GM23338 (cell line): ENCODE measurements around the gene IL31. TPM values are rescaled to one million over a fixed set of nuclear protein-coding genes. Genes with fewer than 3 reads are reported as not detected.

Experiments
- ATAC-seq: fragments of 200-7000 bp; cut with Tn5 transposase; 3 replicates; pipeline ENCODE4 v1.9.1; 2020
- DNase-seq: peaks from one replicate; pipeline ENCODE4 v3.0.0-alpha.2; 2015; ENCODE audit warnings: low spot score
- H2AFZ ChIP-seq: fragments of 200-600 bp; sonication (generic); 2 replicates; pipeline ENCODE4 v1.8.0; 2016; ENCODE audit warnings: antibody characterized with exemption, mild to moderate bottlenecking, moderate library complexity
- H3F3A ChIP-seq: fragments of 200-600 bp; sonication (generic); replicated peaks from 2 replicates; pipeline ENCODE4 v1.8.0; 2017; ENCODE audit warnings: antibody characterized with exemption, mixed run types, low read depth
- H3K27ac ChIP-seq: fragments of 200-600 bp; sonication (generic); 2 replicates; pipeline ENCODE4 v1.6.1; 2016; ENCODE audit warnings: low read depth
- H3K27me3 ChIP-seq: fragments of 200-600 bp; sonication (generic); 2 replicates; pipeline ENCODE4 v1.8.0; 2016; ENCODE audit warnings: mild to moderate bottlenecking, mixed run types, moderate library complexity; ENCODE audit not compliant: insufficient read depth
- H3K36me3 ChIP-seq: fragments of 200-600 bp; sonication (generic); 2 replicates; pipeline ENCODE4 v1.8.0; 2016; ENCODE audit warnings: mild to moderate bottlenecking; ENCODE audit not compliant: insufficient read depth
- H3K4me1 ChIP-seq: fragments of 200-600 bp; sonication (generic); 2 replicates; pipeline ENCODE4 v1.8.0; 2016; ENCODE audit warnings: mild to moderate bottlenecking, moderate library complexity; ENCODE audit not compliant: insufficient read depth
- H3K4me2 ChIP-seq: fragments of 200-600 bp; sonication (generic); 2 replicates; pipeline ENCODE4 v1.7.1; 2017; ENCODE audit warnings: mixed run types
- H3K4me3 ChIP-seq: fragments of 200-600 bp; sonication (generic); 2 replicates; pipeline ENCODE4 v1.6.1; 2016; ENCODE audit warnings: mixed run types
- H3K79me2 ChIP-seq: fragments of 200-600 bp; sonication (generic); replicated peaks from 2 replicates; pipeline ENCODE4 v1.8.0; 2017; ENCODE audit warnings: mild to moderate bottlenecking; ENCODE audit not compliant: insufficient read depth
- H3K9me2 ChIP-seq: fragments of 200-600 bp; sonication (generic); 2 replicates; pipeline ENCODE4 v1.8.0; 2017; ENCODE audit not compliant: insufficient read depth
- H4K20me1 ChIP-seq: fragments of 200-600 bp; sonication (generic); replicated peaks from 2 replicates; pipeline ENCODE4 v1.8.0; 2017; ENCODE audit warnings: mild to moderate bottlenecking; ENCODE audit not compliant: insufficient read depth
- H3K27ac Mint-ChIP-seq: 2 replicates; pipeline ENCODE4 v1.8.0; 2020; ENCODE audit warnings: inconsistent platforms, mild to moderate bottlenecking, moderate library complexity, mixed read lengths
- H3K27me3 Mint-ChIP-seq: 3 replicates; pipeline ENCODE4 v1.8.0; 2022; ENCODE audit warnings: low read depth, mild to moderate bottlenecking, moderate library complexity, mixed read lengths, inconsistent platforms; ENCODE audit not compliant: insufficient read depth, poor library complexity
- H3K36me3 Mint-ChIP-seq: 3 replicates; pipeline ENCODE4 v1.8.0; 2021; ENCODE audit warnings: low read depth, mild to moderate bottlenecking, inconsistent platforms, moderate library complexity, mixed read lengths
- H3K4me1 Mint-ChIP-seq: 3 replicates; pipeline ENCODE4 v1.8.0; 2020; ENCODE audit warnings: mild to moderate bottlenecking, inconsistent platforms, mixed read lengths
- H3K4me3 Mint-ChIP-seq: 3 replicates; pipeline ENCODE4 v1.8.0; 2021; ENCODE audit warnings: moderate library complexity, mild to moderate bottlenecking, inconsistent platforms, mixed read lengths
- H3K9me3 Mint-ChIP-seq: 3 replicates; pipeline ENCODE4 v1.8.0; 2020; ENCODE audit warnings: moderate library complexity, mild to moderate bottlenecking, inconsistent platforms, mixed read lengths
- CREB1 ChIP-seq: fragments of 250-450 bp; sonication (Bioruptor Pico); IDR thresholded peaks from 2 replicates; pipeline ENCODE4 v1.5.0; 2020; ENCODE audit warnings: low read depth, mild to moderate bottlenecking, moderate library complexity
- ETS1 ChIP-seq: IDR thresholded peaks from 2 replicates; pipeline ENCODE4 v1.6.1; 2016; ENCODE audit warnings: antibody characterized with exemption
- EZH2 ChIP-seq: fragments of 200-600 bp; sonication (generic); IDR thresholded peaks from one replicate; pipeline ENCODE4 v1.8.0; 2017; ENCODE audit warnings: antibody characterized with exemption, mild to moderate bottlenecking, low read depth; ENCODE audit not compliant: unreplicated experiment
- EZH2phosphoT487 ChIP-seq: fragments of 200-600 bp; sonication (generic); IDR thresholded peaks from one replicate; pipeline ENCODE4 v1.8.1; 2018; ENCODE audit warnings: antibody characterized with exemption; ENCODE audit not compliant: unreplicated experiment
- POLR2AphosphoS5 ChIP-seq: IDR thresholded peaks from 2 replicates; pipeline ENCODE4 v1.6.1; 2016; ENCODE audit warnings: antibody characterized with exemption, low read depth
- STAT1 ChIP-seq: IDR thresholded peaks from one replicate; pipeline ENCODE4 v1.6.1; 2016; ENCODE audit warnings: antibody characterized with exemption; ENCODE audit not compliant: unreplicated experiment
- ZNF114 ChIP-seq: fragments of 250-450 bp; sonication (Bioruptor Pico); IDR thresholded peaks from 2 replicates; pipeline ENCODE4 v1.5.0; 2020; ENCODE audit warnings: mild to moderate bottlenecking, moderate library complexity
- ZNF331 ChIP-seq: fragments of 250-450 bp; sonication (Bioruptor Pico); IDR thresholded peaks from 2 replicates; pipeline ENCODE4 v1.5.0; 2020; ENCODE audit warnings: low read depth, mild to moderate bottlenecking, moderate library complexity
- ZNF462 ChIP-seq: fragments of 250-450 bp; sonication (Bioruptor Pico); IDR thresholded peaks from 2 replicates; pipeline ENCODE4 v1.5.0; 2020; ENCODE audit warnings: mild to moderate bottlenecking, moderate library complexity
- polyA plus RNA-seq: library from polyadenylated mRNA; unstranded; fragments of >200 nt; fragmentation: Nextera tagmentation; extraction: Ambion mirVana; gene quantifications from 2 replicates; pipeline ENCODE4 v1.2.1, GENCODE V29; 2016
- total RNA-seq: library from RNA; depleted of rRNA; stranded (reverse); fragments of >200 nt; shearing (Covaris generic); gene quantifications from 2 replicates; pipeline ENCODE4 v1.2.3, GENCODE V29; 2014
- TF ChIP-seq, protein P1 (sequence below), 2 experiments: fragments of 200-600 bp in 1 of 2; sonication (generic) in 1 of 2; conservative IDR thresholded peaks; 2 replicates each; pipeline versions ENCODE4 v1.5.1 to v1.6.1; 2016 to 2017; ENCODE audit warnings: antibody characterized with exemption in 2 of 2, low read depth in 2 of 2, mild to moderate bottlenecking in 2 of 2, moderate library complexity in 1 of 2

Gene IL31
- total and polyA plus RNA-seq, 2 experiments from 2014 or later: not detected

DNA sequence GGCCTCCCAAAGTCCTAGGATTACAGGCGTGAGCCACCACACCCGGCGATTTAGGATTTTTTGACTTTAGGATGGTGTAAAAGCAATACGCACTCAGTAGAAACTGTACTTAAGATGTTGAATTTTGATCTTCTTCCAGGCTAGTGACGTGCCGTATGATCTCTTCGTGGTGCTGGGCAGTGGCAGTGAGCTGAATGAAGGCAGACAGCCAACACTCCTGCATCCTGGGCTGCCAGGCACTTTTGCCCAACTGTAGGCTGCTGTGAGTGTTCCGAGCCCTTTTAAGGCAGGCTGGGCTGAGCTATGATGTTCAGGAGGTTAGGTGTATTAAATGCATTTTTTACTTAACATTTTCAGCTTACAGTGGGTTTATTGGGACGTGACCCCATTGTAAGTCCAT is 21.3 kb downstream of the IL31 start:
- Mint-ChIP-seq H3K9me3 (no peaks in the 10 kb centered on the region; the same call in 2 of the 3 replicates), H3K27me3 (peaks cover 15% of the 10 kb centered on the region), H3K4me1 (peaks cover 6% of the 10 kb centered on the region; the same call in 2 of the 3 replicates), H3K27ac (no peak overlapping the region), H3K4me3 (no peak overlapping the region), H3K36me3 (no peaks in the 10 kb centered on the region)
- Histone ChIP-seq H3F3A (no peaks in the 10 kb centered on the region), H3K9me2 (no peaks in the 10 kb centered on the region), H3K4me2 (no peak overlapping the region), H3K36me3 (no peaks in the 10 kb centered on the region), H3K4me3 (no peak overlapping the region), H3K79me2 (no peaks in the 10 kb centered on the region), H3K4me1 (no peaks in the 10 kb centered on the region), H3K27me3 (no peaks in the 10 kb centered on the region), H4K20me1 (no peaks in the 10 kb centered on the region), H3K27ac (no peak overlapping the region), H2AFZ (no peak overlapping the region)
- DNase-seq (no peak), ATAC-seq (no peak)
- TF ChIP-seq STAT1: no peak
- no peak for TF ChIP-seq ZNF114 (CRISPR knock-in tag)
- no peak for TF ChIP-seq EZH2

DNA sequence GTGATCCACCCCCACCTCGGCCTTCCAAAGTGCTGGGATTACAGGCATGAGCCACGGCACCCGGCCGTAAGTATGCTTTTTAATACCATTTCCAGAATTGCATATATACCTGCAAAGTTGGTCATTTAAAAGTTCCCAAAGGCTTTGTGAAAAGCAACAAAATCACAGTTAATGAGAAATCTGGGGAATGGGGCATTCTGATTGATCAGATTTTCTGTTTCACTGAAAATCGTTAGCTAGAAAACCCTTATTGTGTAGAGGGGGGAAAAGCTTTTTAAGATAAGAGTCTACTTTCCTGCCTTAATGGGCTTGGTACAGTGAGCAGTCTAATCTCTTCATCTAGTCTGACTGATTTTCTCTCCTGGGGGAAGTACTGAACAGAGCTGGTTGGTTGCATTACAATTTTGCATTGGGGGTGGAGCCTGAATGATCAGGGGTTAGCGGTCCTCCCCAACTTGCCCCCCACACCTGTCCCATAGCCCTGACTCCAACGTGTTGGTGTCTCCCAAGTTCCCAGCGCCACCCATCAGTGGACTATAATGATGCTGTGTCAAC is 23.8 kb downstream of the IL31 start:
- Mint-ChIP-seq H3K27ac (no peak overlapping the region), H3K36me3 (no peaks in the 10 kb centered on the region; the same call in 2 of the 3 replicates)
- TF ChIP-seq ZNF462 (no peak), EZH2phosphoT487 (no peak), ZNF114 (CRISPR knock-in tag) (no peak), EZH2 (no peak), CREB1 (CRISPR knock-in tag) (no peak), ZNF331 (CRISPR knock-in tag) (no peak), ETS1 (no peak), POLR2AphosphoS5 (no peak)
- TF ChIP-seq, protein P1, sequence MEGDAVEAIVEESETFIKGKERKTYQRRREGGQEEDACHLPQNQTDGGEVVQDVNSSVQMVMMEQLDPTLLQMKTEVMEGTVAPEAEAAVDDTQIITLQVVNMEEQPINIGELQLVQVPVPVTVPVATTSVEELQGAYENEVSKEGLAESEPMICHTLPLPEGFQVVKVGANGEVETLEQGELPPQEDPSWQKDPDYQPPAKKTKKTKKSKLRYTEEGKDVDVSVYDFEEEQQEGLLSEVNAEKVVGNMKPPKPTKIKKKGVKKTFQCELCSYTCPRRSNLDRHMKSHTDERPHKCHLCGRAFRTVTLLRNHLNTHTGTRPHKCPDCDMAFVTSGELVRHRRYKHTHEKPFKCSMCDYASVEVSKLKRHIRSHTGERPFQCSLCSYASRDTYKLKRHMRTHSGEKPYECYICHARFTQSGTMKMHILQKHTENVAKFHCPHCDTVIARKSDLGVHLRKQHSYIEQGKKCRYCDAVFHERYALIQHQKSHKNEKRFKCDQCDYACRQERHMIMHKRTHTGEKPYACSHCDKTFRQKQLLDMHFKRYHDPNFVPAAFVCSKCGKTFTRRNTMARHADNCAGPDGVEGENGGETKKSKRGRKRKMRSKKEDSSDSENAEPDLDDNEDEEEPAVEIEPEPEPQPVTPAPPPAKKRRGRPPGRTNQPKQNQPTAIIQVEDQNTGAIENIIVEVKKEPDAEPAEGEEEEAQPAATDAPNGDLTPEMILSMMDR (conservative IDR thresholded peaks at IDR 0.05; ENCODE audit: low read depth in 2 of 2): no peak

More for the DNA sequence above, 23.8 kb downstream of the IL31 start:
- Histone ChIP-seq H3K4me1 (no peaks in the 10 kb centered on the region), H3K27me3 (no peaks in the 10 kb centered on the region), H3K4me3 (no peak overlapping the region), H3K4me2 (no peak overlapping the region), H3K79me2 (no peaks in the 10 kb centered on the region), H3K27ac (no peak overlapping the region), H3K36me3 (no peaks in the 10 kb centered on the region), H3F3A (no peaks in the 10 kb centered on the region), H2AFZ (no peak overlapping the region), H4K20me1 (no peaks in the 10 kb centered on the region), H3K9me2 (no peaks in the 10 kb centered on the region)
- Mint-ChIP-seq H3K9me3 (no peaks in the 10 kb centered on the region), H3K4me1 (peaks cover 3% of the 10 kb centered on the region; the same call in 2 of the 3 replicates), H3K27me3 (peaks cover 17% of the 10 kb centered on the region), H3K4me3 (no peak overlapping the region)
- ATAC-seq (no peak), DNase-seq (no peak)
